ENCODE measurements around the gene SLC5A4.
"Not testable (repeated sequence)": the region's sequence is repeated elsewhere in the genome, so short reads cannot be mapped to it uniquely, and the experiment has no call there.

SLC5A4 gene

GRCh38 chr22:32255217-32255616 is at the start of gene SLC5A4:
Gene SLC5A4, minus strand, starts transcription at chr22:32255347. Its CDS starts 18 bp downstream, at chr22:32255329.
- Histone ChIP-seq H3K9me3 (ENCODE audit: insufficient read depth, low read depth, low read length) (no peaks in the 10 kb centered on the region), H3K27me3 (ENCODE audit: insufficient read depth, low read length) (0 out of 2 replicates have a peak, but pooled peaks cover 4% of the 10 kb centered on the region), H3K4me3 (ENCODE audit: low read length) (no peak within 1 kb of the TSS), H3K27ac (ENCODE audit: low read length) (no peak within 1 kb of the TSS), H3K36me3 (ENCODE audit: insufficient read depth, low read depth, low read length) (no peaks in the 10 kb centered on the region), H3K9ac (ENCODE audit: low read depth, low read length) (no peak within 1 kb of the TSS), H3K4me1 (ENCODE audit: insufficient read depth, low read length) (no peaks in the 10 kb centered on the region)

- not testable (repeated sequence) for H3K27ac ChIP-seq (ENCODE audit: low read length); H3K36me3 ChIP-seq (ENCODE audit: insufficient read depth, low read depth, low read length)
Measured at GRCh38 chr22:32293921-32294320, 38.8 kb upstream of the SLC5A4 start.

GRCh38 chr22:32286290-32286840 is 31.2 kb upstream of the SLC5A4 start:
- Histone ChIP-seq H3K9me3 (ENCODE audit: insufficient read depth, low read depth, low read length) (no peaks in the 10 kb centered on the region), H3K36me3 (ENCODE audit: insufficient read depth, low read depth, low read length) (no peaks in the 10 kb centered on the region), H3K9ac (ENCODE audit: low read depth, low read length) (no peak overlapping the region), H3K27me3 (ENCODE audit: insufficient read depth, low read length) (0 out of 2 replicates have a peak, but pooled peaks cover 4% of the 10 kb centered on the region), H3K4me1 (ENCODE audit: insufficient read depth, low read length) (no peaks in the 10 kb centered on the region), H3K27ac (ENCODE audit: low read length) (no peak overlapping the region), H3K4me3 (ENCODE audit: low read length) (no peak overlapping the region)

More at GRCh38 chr22:32293921-32294320, 38.8 kb upstream of the SLC5A4 start:
- H3K4me1 ChIP-seq (ENCODE audit: insufficient read depth, low read length); H3K4me3 ChIP-seq (ENCODE audit: low read length); H3K9ac ChIP-seq (ENCODE audit: low read depth, low read length); H3K9me3 ChIP-seq (ENCODE audit: insufficient read depth, low read depth, low read length); H3K27me3 ChIP-seq (ENCODE audit: insufficient read depth, low read length): not testable (repeated sequence)

GRCh38 chr22:32281072-32281471 is 25.9 kb upstream of the SLC5A4 start:
- H3K4me1 ChIP-seq (ENCODE audit: insufficient read depth, low read length) = no peaks in the 10 kb centered on the region
- no peak overlapping the region for H3K9ac ChIP-seq (ENCODE audit: low read depth, low read length)
- H3K27ac ChIP-seq (ENCODE audit: low read length) = no peak overlapping the region
- H3K4me3 ChIP-seq (ENCODE audit: low read length) = no peak overlapping the region
- H3K36me3 ChIP-seq (ENCODE audit: insufficient read depth, low read depth, low read length) = no peaks in the 10 kb centered on the region
- no peaks in the 10 kb centered on the region for H3K9me3 ChIP-seq (ENCODE audit: insufficient read depth, low read depth, low read length)
- 0 out of 2 replicates have a peak, but pooled peaks cover 4% of the 10 kb centered on the region for H3K27me3 ChIP-seq (ENCODE audit: insufficient read depth, low read length)

GRCh38 chr22:32275353-32275752 is 20.2 kb upstream of the SLC5A4 start:
- not testable (repeated sequence) for H3K36me3 ChIP-seq (ENCODE audit: insufficient read depth, low read depth, low read length); H3K27ac ChIP-seq (ENCODE audit: low read length); H3K27me3 ChIP-seq (ENCODE audit: insufficient read depth, low read length); H3K9me3 ChIP-seq (ENCODE audit: insufficient read depth, low read depth, low read length); H3K9ac ChIP-seq (ENCODE audit: low read depth, low read length); H3K4me3 ChIP-seq (ENCODE audit: low read length); H3K4me1 ChIP-seq (ENCODE audit: insufficient read depth, low read length)

- Histone ChIP-seq H3K4me3 (ENCODE audit: low read length) (no peak overlapping the region), H3K4me1 (ENCODE audit: insufficient read depth, low read length) (no peaks in the 10 kb centered on the region), H3K36me3 (ENCODE audit: insufficient read depth, low read depth, low read length) (no peaks in the 10 kb centered on the region), H3K27me3 (ENCODE audit: insufficient read depth, low read length) (no peaks in the 10 kb centered on the region), H3K9me3 (ENCODE audit: insufficient read depth, low read depth, low read length) (no peaks in the 10 kb centered on the region), H3K9ac (ENCODE audit: low read depth, low read length) (no peak overlapping the region), H3K27ac (ENCODE audit: low read length) (no peak overlapping the region)
Measured at GRCh38 chr22:32271389-32271788, 16.2 kb upstream of the SLC5A4 start.

- no peaks in the 10 kb centered on the region for H3K9me3 ChIP-seq (ENCODE audit: insufficient read depth, low read depth, low read length)
- H3K4me3 ChIP-seq (ENCODE audit: low read length) = no peak overlapping the region
- H3K4me1 ChIP-seq (ENCODE audit: insufficient read depth, low read length) = no peaks in the 10 kb centered on the region
- no peaks in the 10 kb centered on the region for H3K36me3 ChIP-seq (ENCODE audit: insufficient read depth, low read depth, low read length)
- no peak overlapping the region for H3K9ac ChIP-seq (ENCODE audit: low read depth, low read length)
- no peaks in the 10 kb centered on the region for H3K27me3 ChIP-seq (ENCODE audit: insufficient read depth, low read length)
- no peak overlapping the region for H3K27ac ChIP-seq (ENCODE audit: low read length)
Measured at GRCh38 chr22:32270641-32271369, 15.7 kb upstream of the SLC5A4 start.

- Histone ChIP-seq H3K4me3 (ENCODE audit: low read length) (no peak overlapping the region), H3K27me3 (ENCODE audit: insufficient read depth, low read length) (no peaks in the 10 kb centered on the region), H3K9me3 (ENCODE audit: insufficient read depth, low read depth, low read length) (no peaks in the 10 kb centered on the region), H3K27ac (ENCODE audit: low read length) (no peak overlapping the region), H3K4me1 (ENCODE audit: insufficient read depth, low read length) (no peaks in the 10 kb centered on the region), H3K36me3 (ENCODE audit: insufficient read depth, low read depth, low read length) (no peaks in the 10 kb centered on the region), H3K9ac (ENCODE audit: low read depth, low read length) (no peak overlapping the region)
Measured at GRCh38 chr22:32269316-32269715, 14.2 kb upstream of the SLC5A4 start.

GRCh38 chr22:32267011-32267410 is 11.9 kb upstream of the SLC5A4 start:
- Histone ChIP-seq H3K36me3 (ENCODE audit: insufficient read depth, low read depth, low read length) (no peaks in the 10 kb centered on the region), H3K27me3 (ENCODE audit: insufficient read depth, low read length) (no peaks in the 10 kb centered on the region), H3K9ac (ENCODE audit: low read depth, low read length) (no peak overlapping the region), H3K9me3 (ENCODE audit: insufficient read depth, low read depth, low read length) (no peaks in the 10 kb centered on the region), H3K4me3 (ENCODE audit: low read length) (no peak overlapping the region), H3K27ac (ENCODE audit: low read length) (no peak overlapping the region), H3K4me1 (ENCODE audit: insufficient read depth, low read length) (no peaks in the 10 kb centered on the region)

GRCh38 chr22:32265882-32266767 is 11.0 kb upstream of the SLC5A4 start:
- H3K27me3 ChIP-seq (ENCODE audit: insufficient read depth, low read length) = no peaks in the 10 kb centered on the region
- H3K27ac ChIP-seq (ENCODE audit: low read length) = no peak overlapping the region
- no peaks in the 10 kb centered on the region for H3K36me3 ChIP-seq (ENCODE audit: insufficient read depth, low read depth, low read length)
- no peaks in the 10 kb centered on the region for H3K9me3 ChIP-seq (ENCODE audit: insufficient read depth, low read depth, low read length)
- no peak overlapping the region for H3K4me3 ChIP-seq (ENCODE audit: low read length)
- no peaks in the 10 kb centered on the region for H3K4me1 ChIP-seq (ENCODE audit: insufficient read depth, low read length)
- no peak overlapping the region for H3K9ac ChIP-seq (ENCODE audit: low read depth, low read length)

GRCh38 chr22:32263678-32264077 is 8.5 kb upstream of the SLC5A4 start:
- H3K36me3 ChIP-seq (ENCODE audit: insufficient read depth, low read depth, low read length); H3K27me3 ChIP-seq (ENCODE audit: insufficient read depth, low read length); H3K9me3 ChIP-seq (ENCODE audit: insufficient read depth, low read depth, low read length); H3K4me1 ChIP-seq (ENCODE audit: insufficient read depth, low read length); H3K9ac ChIP-seq (ENCODE audit: low read depth, low read length); H3K4me3 ChIP-seq (ENCODE audit: low read length); H3K27ac ChIP-seq (ENCODE audit: low read length): not testable (repeated sequence)
